HG02852 (cell line): ENCODE data around the gene RPL18.

Source experiments
- ATAC-seq: cut with Tn5 transposase; IDR thresholded peaks from one replicate; pipeline ENCODE4 v1.9.1; 2021; ENCODE audit warnings: mild to moderate bottlenecking, moderate library complexity; ENCODE audit not compliant: unreplicated experiment

The RPL18 gene

DNA sequence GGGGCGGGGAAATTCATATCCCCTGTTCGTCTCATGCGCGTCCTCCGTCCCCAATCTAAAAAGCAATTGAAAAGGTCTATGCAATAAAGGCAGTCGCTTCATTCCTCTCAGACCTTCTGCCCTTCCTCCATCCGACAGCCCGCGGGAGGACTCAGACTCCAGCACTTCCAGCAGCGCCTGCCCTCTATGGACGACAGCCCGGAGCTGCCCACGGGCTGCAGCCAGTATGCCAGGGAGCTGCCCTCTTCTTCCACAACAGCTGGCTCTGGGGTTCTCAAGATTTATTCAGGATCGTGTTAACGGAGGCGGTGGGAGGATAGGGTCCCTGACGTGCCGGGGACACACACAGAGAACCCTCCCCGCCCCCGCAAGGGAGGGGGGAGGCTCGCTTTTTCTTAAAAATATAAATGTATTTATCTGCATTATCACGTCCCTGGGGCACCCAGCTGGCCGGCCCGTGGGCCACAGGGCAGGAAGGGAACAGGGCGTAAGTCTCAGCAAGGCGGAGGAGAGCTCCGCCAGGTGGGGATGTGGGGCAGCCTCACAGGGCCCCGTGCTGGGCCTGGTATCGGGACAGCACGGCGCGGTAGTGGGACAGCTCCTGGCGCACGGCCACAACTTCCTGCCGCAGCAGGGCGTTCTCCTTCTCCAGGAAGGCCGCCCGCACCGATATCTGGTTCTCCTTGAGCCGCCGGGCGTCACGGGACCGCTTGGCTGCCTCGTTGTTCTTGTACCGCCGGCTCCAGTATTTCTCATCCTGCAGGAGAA, 11.5 kb upstream of the RPL18 start:
- ATAC-seq = no peak

DNA sequence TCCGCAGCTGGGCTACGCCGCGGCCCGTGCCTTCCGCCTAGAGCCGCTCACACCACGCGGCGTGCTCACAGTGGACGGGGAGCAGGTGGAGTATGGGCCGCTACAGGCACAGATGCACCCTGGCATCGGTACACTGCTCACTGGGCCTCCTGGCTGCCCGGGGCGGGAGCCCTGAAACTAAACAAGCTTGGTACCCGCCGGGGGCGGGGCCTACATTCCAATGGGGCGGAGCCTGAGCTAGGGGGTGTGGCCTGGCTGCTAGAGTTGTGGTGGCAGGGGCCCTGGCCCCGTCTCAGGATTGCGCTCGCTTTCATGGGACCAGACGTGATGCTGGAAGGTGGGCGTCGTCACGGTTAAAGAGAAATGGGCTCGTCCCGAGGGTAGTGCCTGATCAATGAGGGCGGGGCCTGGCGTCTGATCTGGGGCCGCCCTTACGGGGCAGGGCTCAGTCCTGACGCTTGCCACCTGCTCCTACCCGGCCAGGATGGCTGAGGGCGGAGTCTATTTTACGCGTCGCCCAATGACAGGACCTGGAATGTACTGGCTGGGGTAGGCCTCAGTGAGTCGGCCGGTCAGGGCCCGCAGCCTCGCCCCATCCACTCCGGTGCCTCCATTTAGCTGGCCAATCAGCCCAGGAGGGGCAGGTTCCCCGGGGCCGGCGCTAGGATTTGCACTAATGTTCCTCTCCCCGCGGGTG, 10.8 kb upstream of the RPL18 start:
- ATAC-seq = no peak

DNA sequence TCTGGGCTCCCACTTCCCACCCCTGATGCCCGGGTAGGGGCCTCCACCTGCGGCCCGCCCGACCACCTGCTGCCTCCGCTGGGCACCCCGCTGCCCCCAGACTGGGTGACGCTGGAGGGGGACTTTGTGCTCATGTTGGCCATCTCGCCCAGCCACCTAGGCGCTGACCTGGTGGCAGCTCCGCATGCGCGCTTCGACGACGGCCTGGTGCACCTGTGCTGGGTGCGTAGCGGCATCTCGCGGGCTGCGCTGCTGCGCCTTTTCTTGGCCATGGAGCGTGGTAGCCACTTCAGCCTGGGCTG, 10.3 kb upstream of the RPL18 start:
- ATAC-seq = no peak

DNA sequence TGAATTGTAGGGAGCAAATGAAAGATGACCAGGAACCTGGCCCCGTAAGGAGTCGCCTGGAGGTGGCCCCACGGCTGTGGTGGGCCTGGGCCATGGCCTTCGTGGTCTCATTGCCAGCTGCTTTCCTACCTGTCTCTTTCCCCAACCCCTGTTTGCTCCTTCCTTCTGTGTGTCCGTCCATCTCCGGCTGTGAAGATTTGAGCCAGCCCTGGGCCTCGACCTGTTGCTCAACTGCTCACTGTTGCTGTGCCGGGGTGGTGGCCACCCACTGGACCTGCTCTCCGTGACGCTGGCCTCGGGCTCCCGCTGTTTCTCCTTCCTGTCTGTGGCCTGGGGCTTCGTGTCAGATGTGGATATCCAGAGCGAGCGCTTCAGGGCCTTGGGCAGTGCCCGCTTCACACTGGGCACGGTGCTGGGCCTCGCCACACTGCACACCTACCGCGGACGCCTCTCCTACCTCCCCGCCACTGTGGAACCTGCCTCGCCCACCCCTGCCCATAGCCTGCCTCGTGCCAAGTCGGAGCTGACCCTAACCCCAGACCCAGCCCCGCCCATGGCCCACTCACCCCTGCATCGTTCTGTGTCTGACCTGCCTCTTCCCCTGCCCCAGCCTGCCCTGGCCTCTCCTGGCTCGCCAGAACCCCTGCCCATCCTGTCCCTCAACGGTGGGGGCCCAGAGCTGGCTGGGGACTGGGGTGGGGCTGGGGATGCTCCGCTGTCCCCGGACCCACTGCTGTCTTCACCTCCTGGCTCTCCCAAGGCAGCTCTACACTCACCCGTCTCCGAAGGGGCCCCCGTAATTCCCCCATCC, 9.7 kb upstream of the RPL18 start:
- no peak for ATAC-seq

DNA sequence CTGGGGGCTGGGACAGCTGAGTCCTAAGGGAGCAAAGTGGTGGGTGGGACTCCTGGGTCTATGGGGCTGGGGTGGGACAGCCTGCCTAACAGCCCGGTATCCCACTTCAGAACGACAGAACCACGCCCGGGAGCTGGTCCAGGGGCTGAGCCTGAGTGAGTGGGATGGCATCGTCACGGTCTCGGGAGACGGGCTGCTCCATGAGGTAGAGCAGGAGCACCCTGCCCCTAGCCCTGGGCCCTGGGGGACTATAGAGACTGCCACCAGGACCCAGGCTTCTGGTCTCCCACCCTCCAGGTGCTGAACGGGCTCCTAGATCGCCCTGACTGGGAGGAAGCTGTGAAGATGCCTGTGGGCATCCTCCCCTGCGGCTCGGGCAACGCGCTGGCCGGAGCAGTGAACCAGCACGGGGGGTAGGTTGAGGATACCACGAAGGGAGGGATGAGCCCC, 8.9 kb upstream of the RPL18 start:
- ATAC-seq = no peak

DNA sequence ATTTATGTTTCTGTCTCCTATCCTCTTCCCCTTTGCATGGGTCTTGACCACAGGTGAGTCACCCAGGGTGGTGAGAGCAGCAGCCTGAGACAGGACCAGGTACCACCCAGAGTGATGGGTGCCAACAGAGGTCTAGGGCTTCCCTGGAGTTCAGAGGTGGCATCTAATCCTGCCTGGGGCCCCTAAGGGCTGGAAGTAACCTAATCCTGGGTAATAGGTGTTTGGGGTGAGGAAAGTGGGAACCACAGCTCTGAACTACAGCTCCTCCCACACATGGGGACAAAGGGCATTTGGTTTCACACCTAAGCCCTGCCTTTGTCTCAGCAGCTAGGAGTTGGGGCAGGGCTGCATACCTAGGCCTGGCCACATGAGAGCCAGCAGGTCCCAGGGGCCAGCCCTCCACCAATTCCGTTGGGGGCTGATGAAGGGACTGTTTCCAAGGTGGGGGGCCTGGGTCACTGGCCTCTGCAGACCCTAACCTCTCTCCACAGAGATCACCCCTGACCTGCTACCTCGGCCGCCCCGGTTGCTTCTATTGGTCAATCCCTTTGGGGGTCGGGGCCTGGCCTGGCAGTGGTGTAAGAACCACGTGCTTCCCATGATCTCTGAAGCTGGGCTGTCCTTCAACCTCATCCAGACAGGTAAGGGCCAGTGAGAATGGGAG, 8.4 kb upstream of the RPL18 start:
- ATAC-seq = no peak

DNA sequence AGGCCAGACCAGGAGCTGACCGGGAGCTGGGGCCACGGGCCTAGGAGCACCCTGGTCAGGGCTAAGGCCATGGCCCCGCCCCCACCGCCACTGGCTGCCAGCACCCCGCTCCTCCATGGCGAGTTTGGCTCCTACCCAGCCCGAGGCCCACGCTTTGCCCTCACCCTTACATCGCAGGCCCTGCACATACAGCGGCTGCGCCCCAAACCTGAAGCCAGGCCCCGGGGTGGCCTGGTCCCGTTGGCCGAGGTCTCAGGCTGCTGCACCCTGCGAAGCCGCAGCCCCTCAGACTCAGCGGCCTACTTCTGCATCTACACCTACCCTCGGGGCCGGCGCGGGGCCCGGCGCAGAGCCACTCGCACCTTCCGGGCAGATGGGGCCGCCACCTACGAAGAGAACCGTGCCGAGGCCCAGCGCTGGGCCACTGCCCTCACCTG, 6.9 kb upstream of the RPL18 start:
- no peak for ATAC-seq

DNA sequence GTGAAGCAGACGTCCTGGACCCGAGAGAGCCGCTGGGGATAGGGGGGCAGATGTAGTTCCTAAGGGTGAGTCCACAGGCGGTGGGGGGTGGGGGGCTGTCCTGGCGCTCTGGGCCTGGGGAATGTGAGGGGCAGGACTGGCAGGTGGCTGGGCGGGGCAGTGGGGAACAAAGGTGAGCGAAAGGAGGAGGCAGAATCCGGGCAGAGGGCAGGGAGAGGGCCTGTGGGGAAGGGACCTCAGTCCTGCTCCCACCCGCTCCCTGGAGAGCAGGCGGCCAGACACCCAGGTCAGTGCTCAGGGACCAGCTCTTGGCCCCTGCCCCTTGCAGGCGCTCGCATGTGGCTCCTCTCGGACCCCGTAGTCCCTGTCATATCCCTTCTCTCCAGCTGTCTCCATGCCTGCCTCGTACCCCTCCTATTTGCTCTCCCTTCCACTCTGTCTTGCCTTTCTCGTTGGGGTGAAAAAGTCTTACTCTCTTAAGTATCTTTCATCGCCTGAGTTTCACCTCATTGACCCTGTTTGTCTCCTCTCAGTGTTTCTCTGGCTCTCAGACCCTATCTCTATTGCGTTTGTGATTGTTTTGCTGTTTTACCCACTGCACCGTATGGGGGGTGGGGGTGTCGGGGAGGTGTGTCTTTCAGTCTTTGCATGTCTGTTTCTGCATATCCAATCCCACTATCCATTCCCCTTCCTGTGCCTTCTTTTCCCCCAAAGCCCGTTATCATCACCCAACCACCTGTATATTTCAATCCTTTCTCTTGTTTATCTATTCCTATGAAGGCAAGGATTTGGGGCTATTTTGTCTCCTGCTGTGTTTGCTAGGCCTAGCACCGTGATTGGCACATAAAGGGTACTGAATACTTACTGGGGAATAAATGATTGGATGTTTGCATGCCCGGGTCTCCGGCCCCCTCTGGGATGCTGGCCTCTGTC, 6.1 kb upstream of the RPL18 start:
- ATAC-seq = no peak

DNA sequence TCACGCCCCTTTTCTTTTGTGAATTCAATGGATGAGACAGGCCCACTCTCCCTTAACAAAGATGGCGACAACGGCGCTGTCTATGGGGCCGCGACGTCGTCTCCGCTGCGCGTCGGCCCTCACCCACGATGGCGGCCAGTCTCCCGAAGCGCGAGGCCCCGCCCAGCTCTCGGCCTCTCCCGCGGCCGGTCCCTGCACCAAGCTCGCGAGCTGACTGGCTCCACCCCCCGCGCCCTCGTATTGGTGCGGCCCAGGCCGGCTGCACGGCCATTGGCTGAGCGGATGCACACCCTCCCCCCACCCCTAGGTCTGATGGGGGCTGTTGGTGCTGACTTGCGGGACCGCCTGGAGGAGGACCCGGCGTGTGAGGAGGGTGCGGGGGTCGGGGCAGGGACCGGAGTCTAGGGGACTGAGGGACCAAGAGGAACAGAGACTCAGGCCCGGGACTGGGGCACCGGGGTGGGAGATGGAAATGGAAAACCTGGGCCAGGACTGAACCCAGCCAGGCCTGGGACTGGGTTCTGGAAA, 5.2 kb upstream of the RPL18 start:
- peak; percentile 64 for ATAC-seq

DNA sequence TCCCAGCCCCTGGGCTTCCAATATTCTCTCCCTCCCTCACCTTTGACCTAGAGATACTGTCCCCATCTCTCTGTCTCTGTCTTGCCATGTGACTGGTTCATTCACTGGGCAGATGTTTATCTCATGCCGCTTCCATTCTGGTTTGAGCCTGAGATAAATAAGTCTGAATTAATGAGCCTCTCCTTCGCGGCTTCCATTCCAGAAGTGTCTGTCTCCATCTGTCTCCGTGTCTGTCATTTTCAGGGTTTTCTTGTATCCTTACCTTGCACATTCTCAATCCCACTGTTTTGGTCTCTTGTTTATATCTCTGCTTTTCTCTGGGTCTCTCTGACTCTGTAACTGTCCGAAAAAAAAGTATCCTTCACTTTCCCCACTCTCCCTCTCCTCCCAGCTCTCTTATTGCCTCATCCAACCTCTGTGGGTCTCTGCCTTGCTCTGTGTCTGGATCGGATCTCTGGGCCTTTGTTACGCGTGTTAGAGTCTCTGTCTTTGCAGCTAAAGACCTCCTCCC, 4.6 kb upstream of the RPL18 start:
- no peak for ATAC-seq

DNA sequence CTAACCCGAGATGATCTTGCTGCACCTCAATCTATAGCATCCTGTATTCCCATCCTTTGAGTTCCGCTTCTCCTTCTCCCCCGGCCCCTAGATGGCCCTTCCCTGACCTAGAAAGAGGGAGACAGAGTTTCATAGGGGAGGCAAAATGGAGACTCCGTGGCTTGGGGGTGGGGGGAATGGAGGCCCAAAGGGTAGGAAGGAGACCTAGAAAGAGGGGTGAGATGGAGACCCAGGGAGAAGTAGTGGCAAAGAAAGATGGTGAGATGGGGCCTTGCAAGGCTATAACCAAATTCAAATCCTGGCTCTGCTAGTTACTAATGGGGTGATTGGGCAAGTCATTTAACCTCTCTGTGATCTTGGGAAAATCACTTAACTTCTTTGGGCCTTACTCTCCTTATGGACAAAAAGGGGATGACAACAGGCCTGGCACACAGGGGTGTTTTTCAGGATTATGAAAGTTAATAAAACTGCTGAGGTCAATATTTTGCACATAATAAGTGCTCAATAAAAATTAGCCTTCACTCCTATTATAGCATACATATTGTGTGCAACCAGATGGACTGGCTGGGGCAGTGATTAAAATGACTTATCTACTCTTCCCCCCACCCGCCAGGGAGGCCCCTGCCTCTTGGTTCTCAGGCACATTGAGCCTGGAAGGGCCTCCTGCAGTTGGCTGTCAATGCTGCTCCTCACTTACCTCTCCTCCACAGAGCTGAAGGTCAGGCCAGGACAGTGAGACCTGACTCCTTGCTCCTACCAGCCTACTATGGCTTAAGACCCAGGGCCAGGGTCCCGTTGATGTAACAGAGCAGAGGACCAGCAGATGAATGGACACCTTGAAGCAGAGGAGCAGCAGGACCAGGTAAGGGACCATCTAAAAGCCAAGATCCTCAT, 961 bp upstream of the RPL18 start:
- ATAC-seq = no peak

DNA sequence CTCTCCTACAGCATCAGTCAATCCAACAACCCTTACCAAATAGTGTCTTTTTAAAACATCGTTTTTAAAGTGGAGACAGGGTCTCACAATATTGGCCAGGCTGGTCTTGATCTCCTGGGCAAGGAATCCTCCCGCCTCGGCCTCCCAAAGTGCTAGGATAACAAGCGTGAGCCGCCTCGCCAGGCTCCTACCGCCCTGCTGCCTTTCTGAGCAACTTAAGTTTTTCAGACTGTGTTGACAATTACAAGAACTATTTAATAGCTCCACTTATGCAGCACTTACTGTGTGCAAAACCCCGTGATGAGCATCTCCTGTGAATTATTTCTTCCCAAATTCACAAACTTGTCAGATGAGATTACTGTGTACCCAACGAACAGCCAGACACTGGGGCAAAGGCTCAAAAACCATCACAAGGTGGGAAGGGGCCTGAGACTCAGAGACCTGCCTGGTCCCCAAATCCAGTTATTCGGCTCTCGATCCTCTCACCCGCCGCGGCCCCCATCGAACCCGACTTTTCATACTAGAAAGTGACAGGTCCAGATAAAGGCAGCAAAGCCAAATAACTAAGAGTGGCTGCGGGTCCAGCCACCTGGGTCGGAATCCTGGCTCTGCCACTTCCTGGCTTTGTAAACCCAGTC, 581 bp downstream of the RPL18 start:
- ATAC-seq = no peak

DNA sequence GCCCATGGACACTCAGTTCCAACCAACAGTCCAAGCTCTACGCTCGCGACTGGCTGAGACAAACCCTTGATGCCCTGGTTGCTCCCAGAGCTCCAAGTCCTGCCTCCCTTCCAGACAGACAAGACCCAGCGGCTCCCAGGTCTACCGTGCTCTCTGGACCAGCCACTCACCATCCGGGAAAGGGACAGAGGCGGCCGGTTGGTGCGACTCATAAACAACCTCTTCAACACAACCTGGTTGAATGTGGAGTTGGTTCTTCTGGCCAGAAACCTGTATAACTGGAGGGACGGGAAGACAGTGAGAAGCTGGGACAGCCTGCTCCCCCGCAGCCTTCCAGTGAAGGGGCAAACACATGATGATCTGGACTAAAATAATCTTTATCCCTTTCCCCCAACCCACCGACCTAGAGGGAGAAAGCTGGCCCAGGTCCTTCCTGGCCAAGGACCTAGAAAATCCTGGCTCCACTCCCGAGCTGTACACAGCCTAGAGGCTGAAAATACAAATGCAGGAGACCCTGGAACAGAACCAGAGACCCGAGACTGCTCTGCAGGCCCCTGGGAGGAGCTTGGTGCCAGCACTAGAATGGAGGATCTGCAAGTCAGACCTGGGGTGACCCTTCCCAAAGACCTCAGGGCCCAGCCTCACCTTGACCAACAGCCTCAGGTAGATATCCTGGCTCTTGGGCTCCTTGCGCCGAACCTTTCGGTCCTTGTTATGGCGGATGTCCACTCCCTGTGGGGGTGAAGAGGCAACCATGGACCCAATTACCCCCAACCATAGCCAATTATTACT, 1.6 kb downstream of the RPL18 start:
- no peak for ATAC-seq

DNA sequence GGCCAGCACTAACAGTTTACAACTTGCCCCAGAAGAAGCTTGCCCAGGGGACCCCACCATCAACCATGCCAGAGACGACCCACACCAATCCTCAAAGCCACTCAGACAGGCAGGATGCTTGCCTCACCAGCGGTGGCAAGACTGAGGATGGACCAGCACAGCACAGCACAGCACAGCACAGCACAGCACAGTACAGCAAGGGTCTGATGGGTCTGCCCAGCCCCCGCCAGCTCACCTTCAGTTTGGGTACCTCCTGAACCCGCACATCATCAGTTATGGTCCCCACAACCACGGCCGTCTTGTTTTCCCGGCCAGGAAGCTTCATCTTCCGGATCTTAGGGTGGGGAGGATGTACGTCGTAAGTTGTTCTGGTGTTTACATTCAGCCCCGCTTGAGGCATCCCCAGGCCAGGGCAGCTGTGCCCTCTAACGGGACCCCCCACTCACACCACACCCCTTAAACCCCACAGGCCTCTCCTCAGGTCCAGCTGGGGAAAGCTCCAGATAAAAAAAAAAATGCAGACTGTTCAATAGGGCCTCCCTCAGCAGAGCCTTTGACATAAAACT, 2.4 kb downstream of the RPL18 start:
- ATAC-seq = no peak

DNA sequence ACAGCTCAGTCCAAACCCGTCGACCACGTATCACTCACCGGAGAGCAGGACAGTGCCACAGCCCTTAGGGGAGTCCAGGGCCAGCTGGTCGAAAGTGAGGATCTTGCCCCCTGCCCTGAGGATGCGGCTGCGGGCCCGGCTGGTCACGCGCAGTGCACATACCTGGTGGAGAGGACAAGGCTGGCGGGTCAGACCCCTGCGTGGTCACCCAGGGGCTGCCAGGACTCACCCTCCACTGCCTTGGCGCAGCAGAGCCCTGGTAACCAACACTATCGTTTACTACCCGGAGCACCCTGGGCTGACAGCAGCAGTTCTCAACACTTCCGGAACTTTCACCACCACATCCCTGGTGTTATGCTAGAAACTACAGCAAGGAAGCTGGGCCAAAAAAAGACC, 2.9 kb downstream of the RPL18 start:
- no peak for ATAC-seq

DNA sequence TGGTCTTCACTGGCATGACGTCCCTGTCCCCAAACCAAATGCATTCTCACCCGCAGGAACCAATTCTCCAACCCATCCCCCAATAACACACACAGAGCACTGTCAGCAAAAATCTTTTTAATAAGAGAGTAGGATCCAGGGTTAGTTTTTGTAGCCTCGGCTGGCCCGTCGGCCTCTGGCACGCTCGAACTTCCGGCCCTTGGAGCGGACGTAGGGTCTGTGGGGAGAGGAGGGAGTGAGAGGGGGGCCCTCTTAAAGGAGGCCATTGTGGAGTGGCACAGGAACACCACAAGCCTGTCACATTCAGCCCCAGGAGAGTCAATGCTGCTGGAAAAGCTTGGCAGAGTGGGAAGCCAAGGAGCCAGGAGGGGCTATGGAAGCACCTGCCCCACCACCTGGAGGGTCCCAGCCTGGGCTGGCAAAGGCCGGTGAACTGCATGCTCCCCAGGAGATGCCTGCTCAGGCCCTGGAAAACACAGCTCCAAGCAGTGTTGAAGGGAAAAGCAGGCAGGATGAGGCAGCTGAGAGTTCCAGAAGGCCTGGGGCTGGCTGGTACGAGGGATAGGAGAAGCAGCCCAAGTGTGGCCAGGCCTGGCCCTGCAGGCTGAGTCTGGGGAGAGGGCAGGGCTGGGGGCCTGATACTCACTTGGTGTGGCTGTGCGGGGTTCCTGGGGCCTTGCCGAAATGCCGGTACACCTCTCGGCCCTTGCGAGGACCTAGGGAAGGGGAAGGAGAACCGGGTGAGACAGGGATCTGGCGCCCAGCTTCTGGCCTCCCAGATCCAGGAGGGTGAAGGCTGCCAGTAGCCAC, 3.5 kb downstream of the RPL18 start:
- no peak for ATAC-seq
